Upper lobe of left lung (tissue), 4 donors: ENCODE data around the gene NECTIN2.

Source experiments
- EP300 ChIP-seq, 4 donors: sonication (generic); formaldehyde crosslinking; IDR thresholded peaks; one replicate each; pipeline ENCODE4 v1.5.1; 2017; ENCODE audit warnings: antibody characterized with exemption in 4 of 4, control low read depth in 2 of 4
- POLR2A ChIP-seq, 4 donors: fragments of 450-650 bp; IDR thresholded peaks; one replicate each; pipeline ENCODE4 v1.5.1; 2016 to 2017; ENCODE audit warnings: antibody characterized with exemption in 4 of 4, mild to moderate bottlenecking in 2 of 4
- POLR2AphosphoS5 ChIP-seq, 2 donors: sonication (generic); formaldehyde crosslinking; IDR thresholded peaks; one replicate each; pipeline ENCODE4 v1.5.1; 2017; ENCODE audit warnings: antibody characterized with exemption in 2 of 2
- TF ChIP-seq, protein P1 (sequence below), 6 experiments: fragments of 450-650 bp in 4 of 6; fragments of 200-600 bp in 2 of 6; sonication (generic) in 2 of 6; IDR thresholded peaks; one replicate each; pipeline ENCODE4 v1.5.1; 2016 to 2019; ENCODE audit warnings: antibody characterized with exemption in 6 of 6

DNA sequence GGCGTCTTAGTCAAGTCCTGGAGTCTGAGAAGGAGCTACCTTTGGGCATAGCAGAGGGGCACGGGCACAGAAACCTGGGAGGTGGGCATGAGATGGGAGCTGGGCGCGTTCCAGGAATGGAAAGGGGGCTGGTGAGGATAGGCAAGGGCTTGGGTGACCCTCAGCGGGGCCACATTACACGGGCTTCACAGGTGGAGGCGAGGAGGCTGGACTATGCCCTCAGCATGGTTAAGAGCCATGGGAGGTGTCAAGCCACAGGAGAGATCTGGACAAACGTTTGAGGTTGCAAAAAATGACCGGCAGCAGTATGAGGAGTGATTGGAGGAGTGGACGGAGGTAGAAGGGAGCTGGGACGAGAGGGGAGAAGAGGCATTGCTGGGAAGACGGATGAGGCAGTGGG is 21.5 kb downstream of the NECTIN2 start:
- TF ChIP-seq, protein P1, sequence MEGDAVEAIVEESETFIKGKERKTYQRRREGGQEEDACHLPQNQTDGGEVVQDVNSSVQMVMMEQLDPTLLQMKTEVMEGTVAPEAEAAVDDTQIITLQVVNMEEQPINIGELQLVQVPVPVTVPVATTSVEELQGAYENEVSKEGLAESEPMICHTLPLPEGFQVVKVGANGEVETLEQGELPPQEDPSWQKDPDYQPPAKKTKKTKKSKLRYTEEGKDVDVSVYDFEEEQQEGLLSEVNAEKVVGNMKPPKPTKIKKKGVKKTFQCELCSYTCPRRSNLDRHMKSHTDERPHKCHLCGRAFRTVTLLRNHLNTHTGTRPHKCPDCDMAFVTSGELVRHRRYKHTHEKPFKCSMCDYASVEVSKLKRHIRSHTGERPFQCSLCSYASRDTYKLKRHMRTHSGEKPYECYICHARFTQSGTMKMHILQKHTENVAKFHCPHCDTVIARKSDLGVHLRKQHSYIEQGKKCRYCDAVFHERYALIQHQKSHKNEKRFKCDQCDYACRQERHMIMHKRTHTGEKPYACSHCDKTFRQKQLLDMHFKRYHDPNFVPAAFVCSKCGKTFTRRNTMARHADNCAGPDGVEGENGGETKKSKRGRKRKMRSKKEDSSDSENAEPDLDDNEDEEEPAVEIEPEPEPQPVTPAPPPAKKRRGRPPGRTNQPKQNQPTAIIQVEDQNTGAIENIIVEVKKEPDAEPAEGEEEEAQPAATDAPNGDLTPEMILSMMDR (IDR thresholded peaks at IDR 0.05): no peak
- no peak for TF ChIP-seq POLR2A (IDR thresholded peaks at IDR 0.05)
- TF ChIP-seq EP300 (IDR thresholded peaks at IDR 0.05): no peak
- TF ChIP-seq POLR2AphosphoS5 (IDR thresholded peaks at IDR 0.05): no peak
